H1 (cell line): ENCODE data around the gene FGGY. TPM values are rescaled to one million over a fixed set of nuclear protein-coding genes. Genes with fewer than 3 reads are reported as not detected.

Experiments used
- CTCF ChIA-PET: fragments of 300-600 bp; sonication (Branson Sonifier 250); formaldehyde crosslinking; loops from one replicate; lab custom pipeline; 2021; ENCODE audit not compliant: partially characterized antibody; lab: Charles Lee
- POLR2A ChIA-PET: fragments of 300-600 bp; sonication (Branson Sonifier 250); formaldehyde crosslinking; loops from one replicate; lab custom pipeline; 2021; ENCODE audit warnings: inconsistent platforms; ENCODE audit not compliant: partially characterized antibody; lab: Charles Lee
- DNase-seq, 2 experiments: peaks; one replicate each; pipeline versions ENCODE4 v3.0.0 to v3.0.0-alpha.2; 2010 to 2022; ENCODE audit warnings: low spot score in 2 of 2, low read depth in 1 of 2, mixed read lengths in 1 of 2
- FAIRE-seq: peaks from 2 replicates; lab custom pipeline; 2011; peaks lifted over from hg19 to GRCh38; lab: Jason Lieb, UNC
- H2AFZ ChIP-seq: 2 replicates; pipeline ENCODE4 v1.8.1; 2012; ENCODE audit warnings: low read length, inconsistent platforms
- H2AK5ac ChIP-seq: 2 replicates; pipeline ENCODE4 v1.6.1; 2013; ENCODE audit warnings: low read depth, low read length
- H2BK120ac ChIP-seq: replicated peaks from 2 replicates; pipeline ENCODE3; 2013; ENCODE audit warnings: low read depth, low read length, inconsistent platforms
- H2BK12ac ChIP-seq: 2 replicates; pipeline ENCODE4 v1.6.1; 2013; ENCODE audit warnings: low read depth, low read length
- H2BK15ac ChIP-seq: 2 replicates; pipeline ENCODE4 v1.6.1; 2013; ENCODE audit warnings: low read length
- H2BK20ac ChIP-seq: 2 replicates; pipeline ENCODE4 v1.6.1; 2013; ENCODE audit warnings: low read length
- H2BK5ac ChIP-seq: 2 replicates; pipeline ENCODE4 v1.6.1; 2013; ENCODE audit warnings: low read depth, low read length
- H3K14ac ChIP-seq: 2 replicates; pipeline ENCODE4 v1.6.1; 2013; ENCODE audit warnings: inconsistent platforms; ENCODE audit not compliant: insufficient read length
- H3K18ac ChIP-seq: 2 replicates; pipeline ENCODE4 v1.6.1; 2013; ENCODE audit warnings: low read length; ENCODE audit errors: extremely low read depth
- H3K23ac ChIP-seq: 2 replicates; pipeline ENCODE4 v1.6.1; 2013; ENCODE audit warnings: inconsistent platforms; ENCODE audit not compliant: insufficient read length
- H3K23me2 ChIP-seq: 2 replicates; pipeline ENCODE4 v1.6.1; 2013; ENCODE audit warnings: low read depth, low read length
- H3K27ac ChIP-seq: 2 replicates; pipeline ENCODE4 v1.6.1; 2011; ENCODE audit warnings: low read depth, low read length, inconsistent platforms
- H3K27me3 ChIP-seq, 4 experiments: replicated peaks in 1 of 4; 1 replicate in 1 of 4; 2 replicates in 3 of 4; pipeline versions ENCODE4 v1.6.1 to v1.8.1; 2011 to 2013; ENCODE audit warnings: low read length in 3 of 4, mild to moderate bottlenecking in 3 of 4, inconsistent platforms in 2 of 4, mixed read lengths in 2 of 4, moderate library complexity in 1 of 4; ENCODE audit not compliant: control insufficient read depth in 3 of 4, insufficient read depth in 3 of 4; ENCODE audit errors: extremely low read depth in 1 of 4
- H3K36me3 ChIP-seq, 4 experiments: 2 replicates each; pipeline versions ENCODE4 v1.6.1 to v1.8.1; 2011 to 2013; ENCODE audit warnings: mild to moderate bottlenecking in 4 of 4, low read length in 3 of 4, moderate library complexity in 2 of 4, control low read depth in 1 of 4, inconsistent platforms in 1 of 4; ENCODE audit not compliant: insufficient read depth in 4 of 4, control insufficient read depth in 2 of 4
- H3K4ac ChIP-seq: replicated peaks from 2 replicates; pipeline ENCODE3; 2013; ENCODE audit warnings: low read length, low read depth, mixed read lengths, inconsistent platforms; ENCODE audit not compliant: insufficient read length
- H3K4me1 ChIP-seq, 4 experiments: replicated peaks in 1 of 4; 1 replicate in 1 of 4; 2 replicates in 3 of 4; pipeline versions ENCODE4 v1.6.1 to v1.8.1; 2011 to 2013; ENCODE audit warnings: low read length in 3 of 4, inconsistent platforms in 2 of 4, mixed read lengths in 1 of 4; ENCODE audit not compliant: insufficient read depth in 4 of 4, control insufficient read depth in 3 of 4
- H3K4me2 ChIP-seq, 2 experiments: 2 replicates each; pipeline versions ENCODE4 v1.6.1 to v1.8.1; 2011 to 2013; ENCODE audit warnings: low read depth in 2 of 2, low read length in 2 of 2, control low read depth in 1 of 2, inconsistent platforms in 1 of 2, mild to moderate bottlenecking in 1 of 2; ENCODE audit not compliant: insufficient read depth in 1 of 2
- H3K4me3 ChIP-seq, 4 experiments: fragments of 200-600, 300-600 bp in 1 of 4; sonication (generic), shearing (Covaris generic), sonication (Bioruptor Twin) in 1 of 4; 2 replicates each; pipeline versions ENCODE4 v1.5.1 to v1.8.1; 2011 to 2016; ENCODE audit warnings: low read length in 4 of 4, low read depth in 3 of 4, control low read depth in 2 of 4, inconsistent platforms in 2 of 4, mild to moderate bottlenecking in 2 of 4, mixed read lengths in 1 of 4, moderate library complexity in 1 of 4; ENCODE audit not compliant: insufficient read depth in 2 of 4; ENCODE audit errors: extremely low read depth in 1 of 4
- H3K56ac ChIP-seq: replicated peaks from 2 replicates; pipeline ENCODE3; 2013; ENCODE audit warnings: low read depth, mild to moderate bottlenecking, mixed read lengths, low read length, inconsistent platforms; ENCODE audit not compliant: insufficient read length
- H3K79me1 ChIP-seq: 2 replicates; pipeline ENCODE4 v1.6.1; 2013; ENCODE audit warnings: low read depth, low read length, control low read depth
- H3K79me2 ChIP-seq, 2 experiments: 2 replicates each; pipeline versions ENCODE4 v1.6.1 to v1.8.1; 2012 to 2013; ENCODE audit warnings: low read length in 2 of 2, mild to moderate bottlenecking in 2 of 2, inconsistent platforms in 1 of 2; ENCODE audit not compliant: insufficient read depth in 2 of 2, control insufficient read depth in 1 of 2
- H3K9ac ChIP-seq, 4 experiments: replicated peaks in 1 of 4; 1 replicate in 1 of 4; 2 replicates in 3 of 4; pipeline versions ENCODE4 v1.6.1 to v1.8.1; 2011 to 2013; ENCODE audit warnings: low read depth in 3 of 4, low read length in 3 of 4, control low read depth in 2 of 4, mild to moderate bottlenecking in 2 of 4, moderate library complexity in 2 of 4, inconsistent platforms in 1 of 4; ENCODE audit errors: extremely low read depth in 1 of 4
- H3K9me3 ChIP-seq, 2 experiments: 2 replicates each; pipeline versions ENCODE4 v1.6.1 to v1.8.1; 2012 to 2013; ENCODE audit warnings: mild to moderate bottlenecking in 2 of 2, moderate library complexity in 2 of 2, control low read depth in 1 of 2, inconsistent platforms in 1 of 2, low read depth in 1 of 2, low read length in 1 of 2, mixed read lengths in 1 of 2; ENCODE audit not compliant: insufficient read depth in 2 of 2
- H4K20me1 ChIP-seq, 2 experiments: replicated peaks in 1 of 2; 2 replicates each; pipeline versions ENCODE3 to v1.8.1; 2011 to 2013; ENCODE audit warnings: inconsistent platforms in 2 of 2, low read length in 2 of 2, mild to moderate bottlenecking in 1 of 2; ENCODE audit not compliant: insufficient read depth in 2 of 2, control insufficient read depth in 1 of 2
- H4K5ac ChIP-seq: 2 replicates; pipeline ENCODE4 v1.6.1; 2013; ENCODE audit warnings: low read length, low read depth, mixed read lengths, inconsistent platforms; ENCODE audit not compliant: insufficient read length
- H4K8ac ChIP-seq: 2 replicates; pipeline ENCODE4 v1.8.0; 2013; ENCODE audit warnings: mild to moderate bottlenecking, moderate library complexity, low read length, inconsistent platforms; ENCODE audit not compliant: insufficient read depth; ENCODE audit errors: extremely low read depth
- H4K91ac ChIP-seq: replicated peaks from 2 replicates; pipeline ENCODE3; 2013; ENCODE audit warnings: low read length, mixed read lengths, inconsistent platforms; ENCODE audit not compliant: insufficient read length
- EP300 ChIP-seq, 2 experiments: IDR thresholded peaks; 1 replicate in 1 of 2; 2 replicates in 1 of 2; pipeline ENCODE4 v1.6.1; 2011 to 2012; ENCODE audit warnings: low read depth in 2 of 2, low read length in 2 of 2, mild to moderate bottlenecking in 2 of 2, borderline replicate concordance in 1 of 2, inconsistent platforms in 1 of 2, moderate library complexity in 1 of 2
- SIX5 ChIP-seq: IDR thresholded peaks from 2 replicates; pipeline ENCODE4 v1.6.1; 2011; ENCODE audit warnings: mild to moderate bottlenecking, low read depth, low read length
- SRF ChIP-seq: IDR thresholded peaks from 2 replicates; pipeline ENCODE4 v1.6.1; 2011; ENCODE audit warnings: mild to moderate bottlenecking, low read depth, low read length, moderate library complexity
- ZNF274 ChIP-seq: IDR thresholded peaks from 2 replicates; pipeline ENCODE4 v1.7.0; 2012; ENCODE audit warnings: low read length, borderline replicate concordance; ENCODE audit errors: extremely low read depth
- WGBS, 2 experiments: shearing (Covaris generic) in 1 of 2; methylation state at CpG; one replicate each; pipeline versions ENCODE4 v1.1.6 to v1.1.7; 2013 to 2015; ENCODE audit warnings: low lambda C conversion rate in 2 of 2, mixed read lengths in 2 of 2, inconsistent platforms in 1 of 2, low coverage in 1 of 2, missing lambda C conversion rate in 1 of 2; ENCODE audit not compliant: insufficient replicate concordance in 2 of 2, insufficient coverage in 1 of 2, insufficient read length in 1 of 2; ENCODE audit errors: extremely low coverage in 1 of 2, missing lambda C conversion rate in 1 of 2; 5-methylcytosine and 5-hydroxymethylcytosine counted together
- polyA plus RNA-seq, 7 experiments: library from polyadenylated mRNA; depleted of rRNA in 3 of 7; stranded (reverse) in 5 of 7; unstranded in 2 of 7; fragments of >200 nt in 5 of 7; fragments of 200-250 nt in 2 of 7; gene quantifications; 1 replicate in 5 of 7; 2 replicates in 1 of 7; 4 replicates in 1 of 7; pipeline versions ENCODE4 v1.2.1 to v1.2.3, GENCODE V29; 2011 to 2013; ENCODE audit warnings: missing spikeins in 2 of 7, mixed read lengths in 2 of 7
- total RNA-seq: library from RNA; stranded (reverse); fragmentation: NEBNext Ultra II Directional; extraction: Animal tissue kit (Norgen Biotek cat#: 25700); gene quantifications from 2 replicates; pipeline ENCODE4 v1.2.1, GENCODE V29; 2021

FGGY gene
- total and polyA plus RNA-seq, 2 of the 8 experiments (the other 6 are each of a cell fraction or from before 2014, with no cell fraction given): 10.3 to 12.5 TPM

- Histone ChIP-seq H3K79me1 (no peaks in the 10 kb centered on the region), H2AK5ac (no peak overlapping the region), H2BK12ac (no peak overlapping the region), H3K27me3 (peaks cover 0 to 1% (median 0%) of the 10 kb centered on the region in 4 experiments; a peak in 1 of 7 replicates), H3K36me3 (no peaks in the 10 kb centered on the region), H4K91ac (no peak overlapping the region), H2BK20ac (no peak overlapping the region), H2BK5ac (no peak overlapping the region), H3K9me3 (no peaks in the 10 kb centered on the region), H2BK15ac (no peak overlapping the region), H3K23ac (no peak overlapping the region), H4K5ac (no peak overlapping the region), H3K4ac (no peak overlapping the region), H3K27ac (no peak overlapping the region), H3K18ac (no peak overlapping the region), H2BK120ac (no peak overlapping the region), H4K20me1 (peaks cover 0 to 2% of the 10 kb centered on the region in 2 experiments), H3K9ac (no peak overlapping the region), H3K4me2 (no peak overlapping the region), H3K4me1 (no peaks in the 10 kb centered on the region), H3K23me2 (no peaks in the 10 kb centered on the region), H3K14ac (no peak overlapping the region), H3K79me2 (no peaks in the 10 kb centered on the region), H2AFZ (no peak overlapping the region), H3K4me3 (no peak overlapping the region), H4K8ac (no peak overlapping the region), H3K56ac (no peak overlapping the region)
- 95% methylated on average over 2 of the region's 2 CpGs; no CpG with 5 or more reads in 1 of the 2 experiments for WGBS, 2 experiments
- DNase-seq (no peak), FAIRE-seq (no peak)
- ChIA-PET POLR2A (no interaction called here), CTCF (no interaction called here)
- TF ChIP-seq EP300 (IDR thresholded peaks at IDR 0.05; ENCODE audit: borderline replicate concordance in 1 of 2, low read depth in 2 of 2, low read length in 2 of 2): no peak
- TF ChIP-seq ZNF274: no peak
- TF ChIP-seq SRF: no peak
- no peak for TF ChIP-seq SIX5
Observed at GRCh38 chr1:59541161-59541560, 244.3 kb downstream of the FGGY start.
